HEK293 (cell line): ENCODE data around the gene CBR1.

Experiments used
- GFI1B ChIP-seq: fragments of 450-650 bp; formaldehyde crosslinking; IDR thresholded peaks from 2 replicates; pipeline ENCODE4 v1.5.1; 2016; ENCODE audit warnings: missing biosample characterization, missing genetic modification characterization
- GLIS2 ChIP-seq: fragments of 450-650 bp; formaldehyde crosslinking; IDR thresholded peaks from 2 replicates; pipeline ENCODE4 v1.5.1; 2016; ENCODE audit warnings: missing biosample characterization, missing genetic modification characterization
- HOXD13 ChIP-seq: sonication (generic); formaldehyde crosslinking; IDR thresholded peaks from 2 replicates; pipeline ENCODE4 v1.8.0; 2022; ENCODE audit warnings: missing genetic modification reagents, borderline replicate concordance
- IKZF3 ChIP-seq: fragments of 450-650 bp; IDR thresholded peaks from 2 replicates; pipeline ENCODE4 v1.5.0; 2018; ENCODE audit warnings: missing biosample characterization, mild to moderate bottlenecking, missing genetic modification characterization, moderate library complexity
- KLF9 ChIP-seq: fragments of 450-650 bp; formaldehyde crosslinking; IDR thresholded peaks from 2 replicates; pipeline ENCODE4 v1.5.1; 2016; ENCODE audit warnings: missing biosample characterization, missing genetic modification characterization, low read depth
- OSR2 ChIP-seq: fragments of 450-650 bp; formaldehyde crosslinking; IDR thresholded peaks from 2 replicates; pipeline ENCODE4 v1.5.1; 2016; ENCODE audit warnings: missing biosample characterization, missing genetic modification characterization
- OVOL3 ChIP-seq: fragments of 450-650 bp; formaldehyde crosslinking; IDR thresholded peaks from 2 replicates; pipeline ENCODE4 v1.5.1; 2016; ENCODE audit warnings: missing biosample characterization, missing genetic modification characterization
- YY2 ChIP-seq: fragments of 450-650 bp; formaldehyde crosslinking; IDR thresholded peaks from 2 replicates; pipeline ENCODE4 v1.5.1; 2016; ENCODE audit warnings: missing biosample characterization, missing genetic modification characterization
- ZBTB1 ChIP-seq: fragments of 450-650 bp; formaldehyde crosslinking; IDR thresholded peaks from 2 replicates; pipeline ENCODE4 v1.5.1; 2016; ENCODE audit warnings: missing biosample characterization, missing genetic modification characterization
- ZBTB17 ChIP-seq: fragments of 450-650 bp; formaldehyde crosslinking; IDR thresholded peaks from 2 replicates; pipeline ENCODE4 v1.5.1; 2016; ENCODE audit warnings: missing biosample characterization, missing genetic modification characterization
- ZBTB48 ChIP-seq: fragments of 450-650 bp; formaldehyde crosslinking; IDR thresholded peaks from 2 replicates; pipeline ENCODE4 v1.5.1; 2016; ENCODE audit warnings: missing biosample characterization, missing genetic modification characterization
- ZFP69B ChIP-seq: fragments of 450-650 bp; formaldehyde crosslinking; IDR thresholded peaks from 2 replicates; pipeline ENCODE4 v1.5.1; 2016; ENCODE audit warnings: missing biosample characterization, missing genetic modification characterization
- ZIC2 ChIP-seq: fragments of 450-650 bp; formaldehyde crosslinking; IDR thresholded peaks from 2 replicates; pipeline ENCODE4 v1.5.1; 2016; ENCODE audit warnings: missing biosample characterization, missing genetic modification characterization
- ZNF10 ChIP-seq: fragments of 450-650 bp; formaldehyde crosslinking; IDR thresholded peaks from 2 replicates; pipeline ENCODE4 v1.5.1; 2017; ENCODE audit warnings: missing biosample characterization, missing genetic modification characterization
- ZNF202 ChIP-seq: fragments of 450-650 bp; formaldehyde crosslinking; IDR thresholded peaks from 2 replicates; pipeline ENCODE4 v1.5.1; 2016; ENCODE audit warnings: missing biosample characterization, missing genetic modification characterization, borderline replicate concordance
- ZNF221 ChIP-seq: fragments of 450-650 bp; formaldehyde crosslinking; IDR thresholded peaks from 2 replicates; pipeline ENCODE4 v1.5.1; 2017; ENCODE audit warnings: missing biosample characterization, missing genetic modification characterization, borderline replicate concordance
- ZNF248 ChIP-seq: fragments of 450-650 bp; formaldehyde crosslinking; IDR thresholded peaks from 2 replicates; pipeline ENCODE4 v1.5.1; 2017; ENCODE audit warnings: missing biosample characterization, missing genetic modification characterization
- ZNF274 ChIP-seq, 2 experiments: fragments of 200-500 bp in 1 of 2; fragments of 450-650 bp in 1 of 2; sonication (Bioruptor generic) in 1 of 2; formaldehyde crosslinking in 1 of 2; IDR thresholded peaks; 2 replicates each; pipeline versions ENCODE4 v1.5.1 to v1.6.1; 2014 to 2016; ENCODE audit warnings: borderline replicate concordance in 1 of 2, inconsistent platforms in 1 of 2, low read length in 1 of 2, missing biosample characterization in 1 of 2, missing genetic modification characterization in 1 of 2
- ZNF324 ChIP-seq: fragments of 450-650 bp; formaldehyde crosslinking; IDR thresholded peaks from 2 replicates; pipeline ENCODE4 v1.5.1; 2016; ENCODE audit warnings: missing biosample characterization, missing genetic modification characterization
- ZNF37A ChIP-seq: fragments of 450-650 bp; IDR thresholded peaks from 2 replicates; pipeline ENCODE4 v1.5.1; 2018; ENCODE audit warnings: missing biosample characterization, missing genetic modification characterization
- ZNF394 ChIP-seq: fragments of 450-650 bp; formaldehyde crosslinking; IDR thresholded peaks from 2 replicates; pipeline ENCODE4 v1.5.1; 2016; ENCODE audit warnings: missing biosample characterization, missing genetic modification characterization, mild to moderate bottlenecking, moderate library complexity, borderline replicate concordance
- ZNF404 ChIP-seq: fragments of 450-650 bp; formaldehyde crosslinking; IDR thresholded peaks from 2 replicates; pipeline ENCODE4 v1.5.1; 2017; ENCODE audit warnings: missing biosample characterization, missing genetic modification characterization
- ZNF423 ChIP-seq: fragments of 450-650 bp; formaldehyde crosslinking; IDR thresholded peaks from 2 replicates; pipeline ENCODE4 v1.5.1; 2016; ENCODE audit warnings: missing biosample characterization, missing genetic modification characterization
- ZNF510 ChIP-seq: fragments of 450-650 bp; formaldehyde crosslinking; IDR thresholded peaks from 2 replicates; pipeline ENCODE4 v1.5.1; 2018; ENCODE audit warnings: mild to moderate bottlenecking, missing genetic modification characterization, missing biosample characterization; ENCODE audit not compliant: insufficient replicate concordance
- ZNF585B ChIP-seq: fragments of 450-650 bp; formaldehyde crosslinking; IDR thresholded peaks from 2 replicates; pipeline ENCODE4 v1.5.1; 2016; ENCODE audit warnings: missing biosample characterization, missing genetic modification characterization
- ZNF610 ChIP-seq: fragments of 450-650 bp; formaldehyde crosslinking; IDR thresholded peaks from 2 replicates; pipeline ENCODE4 v1.5.1; 2016; ENCODE audit warnings: missing biosample characterization, missing genetic modification characterization, borderline replicate concordance
- ZNF629 ChIP-seq: fragments of 450-650 bp; formaldehyde crosslinking; IDR thresholded peaks from 2 replicates; pipeline ENCODE4 v1.5.1; 2017; ENCODE audit warnings: missing biosample characterization, missing genetic modification characterization
- ZNF843 ChIP-seq: fragments of 450-650 bp; formaldehyde crosslinking; IDR thresholded peaks from 2 replicates; pipeline ENCODE4 v1.5.1; 2016; ENCODE audit warnings: missing biosample characterization, missing genetic modification characterization
- TF ChIP-seq, protein P1 (sequence below): fragments of 450-650 bp; formaldehyde crosslinking; IDR thresholded peaks from 2 replicates; pipeline ENCODE4 v1.5.1; 2017; ENCODE audit warnings: missing biosample characterization, missing genetic modification characterization
- TF ChIP-seq, protein P2 (sequence below): fragments of 450-650 bp; formaldehyde crosslinking; IDR thresholded peaks from 2 replicates; pipeline ENCODE4 v1.5.1; 2016; ENCODE audit warnings: missing biosample characterization, missing genetic modification characterization
- TF ChIP-seq, protein P3 (sequence below): fragments of 450-650 bp; formaldehyde crosslinking; IDR thresholded peaks from 2 replicates; pipeline ENCODE4 v1.5.1; 2017; ENCODE audit warnings: missing biosample characterization, mild to moderate bottlenecking, missing genetic modification characterization, moderate library complexity
- TF ChIP-seq, protein P4 (sequence below): fragments of 450-650 bp; formaldehyde crosslinking; IDR thresholded peaks from 2 replicates; pipeline ENCODE4 v1.5.1; 2016; ENCODE audit warnings: missing biosample characterization, missing genetic modification characterization

Gene CBR1

DNA sequence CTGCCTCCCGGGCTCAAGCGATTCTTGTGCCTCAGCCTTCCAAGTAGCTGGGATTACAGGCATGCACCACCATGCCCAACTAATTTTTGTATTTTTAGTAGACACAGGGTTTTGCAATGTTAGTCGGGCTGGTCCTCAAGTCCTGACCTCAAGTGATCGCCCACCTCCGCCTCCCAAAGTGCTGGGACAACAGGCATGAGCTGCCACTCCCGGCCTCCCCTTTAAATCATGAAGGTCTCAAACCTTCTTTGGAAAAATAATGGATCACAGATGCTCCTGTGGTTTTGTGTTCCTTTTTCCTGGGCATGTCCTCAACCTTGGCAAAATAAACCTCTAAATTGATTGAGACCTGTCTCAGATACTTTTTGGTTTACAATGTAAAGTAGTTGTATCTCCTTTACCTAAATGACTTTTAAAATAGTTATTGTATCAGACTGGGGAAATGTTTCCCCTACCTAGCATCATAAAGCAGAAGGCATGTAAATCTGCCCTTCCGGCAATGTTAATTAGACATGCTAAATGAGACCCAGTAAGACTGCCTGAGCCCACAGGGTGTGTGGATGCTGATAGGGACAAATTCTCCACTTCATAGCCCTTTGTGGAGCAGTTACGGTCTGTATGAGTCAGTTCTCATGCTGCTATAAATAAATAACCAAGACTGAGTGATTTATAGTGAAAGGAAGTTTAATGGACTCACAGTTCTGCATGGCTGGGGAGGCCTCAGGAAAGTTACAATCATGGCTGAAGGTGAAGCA lies 27.8 kb downstream of the CBR1 start (continued):
- TF ChIP-seq ZNF394: no peak
- no peak for TF ChIP-seq HOXD13 (CRISPR knock-in tag)
- no peak for TF ChIP-seq ZFP69B
- TF ChIP-seq ZNF324 (tag by site-specific recombination): no peak
- TF ChIP-seq ZNF404 (tag by site-specific recombination): no peak
- TF ChIP-seq ZBTB17 (tag by site-specific recombination): 0 out of 2 replicates have a peak, but pooled peaks have one; percentile 11
- 0 out of 2 replicates have a peak, but pooled peaks have one; percentile 26 for TF ChIP-seq OSR2 (tag by site-specific recombination)
- TF ChIP-seq ZNF610 (tag by site-specific recombination): no peak
- no peak for TF ChIP-seq ZNF248 (tag by site-specific recombination)
- TF ChIP-seq, protein P1, sequence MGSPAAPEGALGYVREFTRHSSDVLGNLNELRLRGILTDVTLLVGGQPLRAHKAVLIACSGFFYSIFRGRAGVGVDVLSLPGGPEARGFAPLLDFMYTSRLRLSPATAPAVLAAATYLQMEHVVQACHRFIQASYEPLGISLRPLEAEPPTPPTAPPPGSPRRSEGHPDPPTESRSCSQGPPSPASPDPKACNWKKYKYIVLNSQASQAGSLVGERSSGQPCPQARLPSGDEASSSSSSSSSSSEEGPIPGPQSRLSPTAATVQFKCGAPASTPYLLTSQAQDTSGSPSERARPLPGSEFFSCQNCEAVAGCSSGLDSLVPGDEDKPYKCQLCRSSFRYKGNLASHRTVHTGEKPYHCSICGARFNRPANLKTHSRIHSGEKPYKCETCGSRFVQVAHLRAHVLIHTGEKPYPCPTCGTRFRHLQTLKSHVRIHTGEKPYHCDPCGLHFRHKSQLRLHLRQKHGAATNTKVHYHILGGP (tag by site-specific recombination): no peak
- TF ChIP-seq ZNF629 (tag by site-specific recombination): peak; percentile 57
- TF ChIP-seq, protein P2, sequence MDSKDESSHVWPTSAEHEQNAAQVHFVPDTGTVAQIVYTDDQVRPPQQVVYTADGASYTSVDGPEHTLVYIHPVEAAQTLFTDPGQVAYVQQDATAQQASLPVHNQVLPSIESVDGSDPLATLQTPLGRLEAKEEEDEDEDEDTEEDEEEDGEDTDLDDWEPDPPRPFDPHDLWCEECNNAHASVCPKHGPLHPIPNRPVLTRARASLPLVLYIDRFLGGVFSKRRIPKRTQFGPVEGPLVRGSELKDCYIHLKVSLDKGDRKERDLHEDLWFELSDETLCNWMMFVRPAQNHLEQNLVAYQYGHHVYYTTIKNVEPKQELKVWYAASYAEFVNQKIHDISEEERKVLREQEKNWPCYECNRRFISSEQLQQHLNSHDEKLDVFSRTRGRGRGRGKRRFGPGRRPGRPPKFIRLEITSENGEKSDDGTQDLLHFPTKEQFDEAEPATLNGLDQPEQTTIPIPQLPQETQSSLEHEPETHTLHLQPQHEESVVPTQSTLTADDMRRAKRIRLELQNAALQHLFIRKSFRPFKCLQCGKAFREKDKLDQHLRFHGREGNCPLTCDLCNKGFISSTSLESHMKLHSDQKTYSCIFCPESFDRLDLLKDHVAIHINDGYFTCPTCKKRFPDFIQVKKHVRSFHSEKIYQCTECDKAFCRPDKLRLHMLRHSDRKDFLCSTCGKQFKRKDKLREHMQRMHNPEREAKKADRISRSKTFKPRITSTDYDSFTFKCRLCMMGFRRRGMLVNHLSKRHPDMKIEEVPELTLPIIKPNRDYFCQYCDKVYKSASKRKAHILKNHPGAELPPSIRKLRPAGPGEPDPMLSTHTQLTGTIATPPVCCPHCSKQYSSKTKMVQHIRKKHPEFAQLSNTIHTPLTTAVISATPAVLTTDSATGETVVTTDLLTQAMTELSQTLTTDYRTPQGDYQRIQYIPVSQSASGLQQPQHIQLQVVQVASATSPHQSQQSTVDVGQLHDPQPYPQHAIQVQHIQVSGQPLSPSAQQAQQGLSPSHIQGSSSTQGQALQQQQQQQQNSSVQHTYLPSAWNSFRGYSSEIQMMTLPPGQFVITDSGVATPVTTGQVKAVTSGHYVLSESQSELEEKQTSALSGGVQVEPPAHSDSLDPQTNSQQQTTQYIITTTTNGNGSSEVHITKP (tag by site-specific recombination): no peak
- TF ChIP-seq ZNF221 (tag by site-specific recombination): no peak
- TF ChIP-seq ZNF510 (tag by site-specific recombination): no peak
- TF ChIP-seq, protein P3, sequence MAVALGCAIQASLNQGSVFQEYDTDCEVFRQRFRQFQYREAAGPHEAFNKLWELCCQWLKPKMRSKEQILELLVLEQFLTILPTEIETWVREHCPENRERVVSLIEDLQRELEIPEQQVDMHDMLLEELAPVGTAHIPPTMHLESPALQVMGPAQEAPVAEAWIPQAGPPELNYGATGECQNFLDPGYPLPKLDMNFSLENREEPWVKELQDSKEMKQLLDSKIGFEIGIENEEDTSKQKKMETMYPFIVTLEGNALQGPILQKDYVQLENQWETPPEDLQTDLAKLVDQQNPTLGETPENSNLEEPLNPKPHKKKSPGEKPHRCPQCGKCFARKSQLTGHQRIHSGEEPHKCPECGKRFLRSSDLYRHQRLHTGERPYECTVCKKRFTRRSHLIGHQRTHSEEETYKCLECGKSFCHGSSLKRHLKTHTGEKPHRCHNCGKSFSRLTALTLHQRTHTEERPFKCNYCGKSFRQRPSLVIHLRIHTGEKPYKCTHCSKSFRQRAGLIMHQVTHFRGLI (tag by site-specific recombination): no peak
- TF ChIP-seq IKZF3: no peak
- no peak for TF ChIP-seq ZNF423 (tag by site-specific recombination)
- TF ChIP-seq KLF9 (tag by site-specific recombination): no peak
- TF ChIP-seq ZBTB1 (tag by site-specific recombination): no peak
- no peak for TF ChIP-seq ZNF202
- no peak; the same call in 1 of the 2 replicates for TF ChIP-seq ZNF585B (tag by site-specific recombination)
- no peak for TF ChIP-seq GFI1B
- TF ChIP-seq, protein P4, sequence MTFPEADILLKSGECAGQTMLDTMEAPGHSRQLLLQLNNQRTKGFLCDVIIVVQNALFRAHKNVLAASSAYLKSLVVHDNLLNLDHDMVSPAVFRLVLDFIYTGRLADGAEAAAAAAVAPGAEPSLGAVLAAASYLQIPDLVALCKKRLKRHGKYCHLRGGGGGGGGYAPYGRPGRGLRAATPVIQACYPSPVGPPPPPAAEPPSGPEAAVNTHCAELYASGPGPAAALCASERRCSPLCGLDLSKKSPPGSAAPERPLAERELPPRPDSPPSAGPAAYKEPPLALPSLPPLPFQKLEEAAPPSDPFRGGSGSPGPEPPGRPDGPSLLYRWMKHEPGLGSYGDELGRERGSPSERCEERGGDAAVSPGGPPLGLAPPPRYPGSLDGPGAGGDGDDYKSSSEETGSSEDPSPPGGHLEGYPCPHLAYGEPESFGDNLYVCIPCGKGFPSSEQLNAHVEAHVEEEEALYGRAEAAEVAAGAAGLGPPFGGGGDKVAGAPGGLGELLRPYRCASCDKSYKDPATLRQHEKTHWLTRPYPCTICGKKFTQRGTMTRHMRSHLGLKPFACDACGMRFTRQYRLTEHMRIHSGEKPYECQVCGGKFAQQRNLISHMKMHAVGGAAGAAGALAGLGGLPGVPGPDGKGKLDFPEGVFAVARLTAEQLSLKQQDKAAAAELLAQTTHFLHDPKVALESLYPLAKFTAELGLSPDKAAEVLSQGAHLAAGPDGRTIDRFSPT (tag by site-specific recombination): no peak
- TF ChIP-seq ZNF10 (tag by site-specific recombination): no peak
- TF ChIP-seq ZNF274 (IDR thresholded peaks at IDR 0.05; ENCODE audit: low read length): no peak
- no peak for TF ChIP-seq ZNF274 (tag by site-specific recombination; IDR thresholded peaks at IDR 0.05; ENCODE audit: borderline replicate concordance)
- TF ChIP-seq OVOL3 (tag by site-specific recombination): no peak
- no peak for TF ChIP-seq GLIS2 (tag by site-specific recombination)
- no peak for TF ChIP-seq ZBTB48 (tag by site-specific recombination)
- no peak for TF ChIP-seq ZNF843 (tag by site-specific recombination)
- peak; percentile 65; the same call in 1 of the 2 replicates for TF ChIP-seq ZIC2 (tag by site-specific recombination)
- TF ChIP-seq YY2 (tag by site-specific recombination): no peak
- TF ChIP-seq ZNF37A (tag by site-specific recombination): no peak
